Upper lobe of right lung (tissue), 1 donor: ENCODE data around the gene ZBTB7C. TPM values are rescaled to one million over a fixed set of nuclear protein-coding genes. Genes with fewer than 3 reads are reported as not detected.
"Not testable (repeated sequence)": the region's sequence is repeated elsewhere in the genome, so short reads cannot be mapped to it uniquely, and the experiment has no call there.

Experiments
- ATAC-seq: fragments of 200-7000 bp; cut with Tn5 transposase; one replicate; pipeline ENCODE4 v1.9.1; 2020; ENCODE audit warnings: mild to moderate bottlenecking, moderate library complexity
- DNase-seq: peaks from one replicate; pipeline ENCODE4 v3.0.0-alpha.2; 2020
- H3K27ac ChIP-seq: fragments of 200-600 bp; one replicate; pipeline ENCODE4 v1.8.0; 2022
- H3K27me3 ChIP-seq: fragments of 200-600 bp; one replicate; pipeline ENCODE4 v1.8.0; 2022; ENCODE audit warnings: mild to moderate bottlenecking
- H3K36me3 ChIP-seq: fragments of 200-600 bp; one replicate; pipeline ENCODE4 v1.8.0; 2022
- H3K4me1 ChIP-seq: fragments of 200-600 bp; one replicate; pipeline ENCODE4 v1.8.0; 2022
- H3K4me3 ChIP-seq: fragments of 200-600 bp; one replicate; pipeline ENCODE4 v1.8.0; 2022; ENCODE audit warnings: mild to moderate bottlenecking
- H3K9me3 ChIP-seq: fragments of 200-600 bp; one replicate; pipeline ENCODE4 v1.8.0; 2022
- CTCF ChIP-seq: fragments of 200-600 bp; IDR thresholded peaks from one replicate; pipeline ENCODE4 v1.8.0; 2022; ENCODE audit warnings: antibody characterized with exemption
- intact Hi-C: fragments of 100-400 bp; cut with DNase I; formaldehyde crosslinking; loops from one replicate; pipeline ENCODE4 v1.11.0; 2022
- total RNA-seq: library from RNA; stranded (reverse); fragmentation: NEBNext Ultra II Directional; extraction: Animal tissue kit (Norgen Biotek cat#: 25700); gene quantifications from one replicate; pipeline ENCODE4 v1.2.1, GENCODE V29; 2021
- donor health status: DM: no; HTN: yes; CAD: no; lungs with severe emphysema.

ZBTB7C gene
- total RNA-seq, 1 donor from 2014 or later = 17.7 TPM

DNA sequence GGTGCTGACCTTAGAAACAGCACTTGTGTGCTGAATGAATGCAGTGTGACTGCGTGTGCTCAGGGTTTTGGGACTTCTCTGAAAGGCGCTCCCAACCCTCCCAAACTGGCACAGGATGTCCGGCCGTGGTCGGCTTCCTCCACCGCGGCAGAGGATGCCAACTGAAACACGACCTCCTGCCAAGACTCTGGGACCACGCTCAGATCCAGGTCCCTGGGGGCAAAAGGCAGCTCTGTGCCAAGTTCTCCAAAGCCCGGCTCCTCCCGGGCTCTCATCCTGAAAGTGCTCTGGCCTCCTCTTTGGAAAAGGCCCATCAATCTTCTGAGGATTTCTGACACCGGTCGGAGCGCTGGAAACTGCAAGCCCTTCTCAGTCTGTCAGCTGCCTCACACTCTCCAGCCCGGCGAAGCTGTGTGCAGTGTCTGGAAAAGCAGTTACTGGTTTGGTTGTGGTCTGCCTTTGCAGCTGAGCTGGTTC, 32.3 kb upstream of the ZBTB7C start:
- Histone ChIP-seq H3K4me1 (peaks cover 21% of the 10 kb centered on the region), H3K9me3 (no peaks in the 10 kb centered on the region), H3K36me3 (no peaks in the 10 kb centered on the region), H3K27ac (no peak overlapping the region), H3K4me3 (no peak overlapping the region), H3K27me3 (no peaks in the 10 kb centered on the region)
- TF ChIP-seq CTCF = no peak
- ATAC-seq (no peak), DNase-seq (no peak)
- intact Hi-C loops = no loop called here

DNA sequence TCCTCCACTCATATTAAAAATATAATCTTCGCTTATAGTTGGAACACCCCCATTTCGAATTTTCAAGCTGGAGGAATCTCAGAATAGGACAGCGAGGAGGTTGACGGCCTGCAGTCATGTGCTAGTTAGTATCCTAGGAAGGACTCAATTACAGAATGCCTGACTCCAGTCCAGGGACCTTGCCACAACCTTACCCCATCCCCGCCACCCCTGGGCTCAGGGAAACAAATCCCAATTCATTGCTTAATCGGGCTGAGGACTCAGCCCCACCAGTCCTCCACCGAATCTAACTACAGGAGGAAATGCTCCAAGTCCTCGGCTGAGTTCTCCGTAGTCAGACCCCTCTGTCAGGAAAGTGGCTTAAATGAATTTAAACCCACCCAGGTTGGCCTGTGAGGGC, 31.7 kb upstream of the ZBTB7C start:
- peaks cover 16% of the 10 kb centered on the region for H3K4me1 ChIP-seq
- ATAC-seq (no peak), DNase-seq (no peak)
- H3K27ac ChIP-seq = no peak overlapping the region
- intact Hi-C loops = no loop called here
- no peak overlapping the region for H3K4me3 ChIP-seq
- H3K36me3 ChIP-seq = no peaks in the 10 kb centered on the region
- no peaks in the 10 kb centered on the region for H3K27me3 ChIP-seq
- TF ChIP-seq CTCF = no peak
- H3K9me3 ChIP-seq = no peaks in the 10 kb centered on the region

GRCh38 chr18:48436907-48437306, 27.7 kb upstream of the ZBTB7C start:
- intact Hi-C loops = no loop called here
- no peak for TF ChIP-seq CTCF
- no peaks in the 10 kb centered on the region for H3K27me3 ChIP-seq
- peaks cover 9% of the 10 kb centered on the region for H3K4me1 ChIP-seq
- no peak overlapping the region for H3K27ac ChIP-seq
- DNase-seq (no peak), ATAC-seq (no peak)
- no peak overlapping the region for H3K4me3 ChIP-seq
- H3K36me3 ChIP-seq = no peaks in the 10 kb centered on the region
- H3K9me3 ChIP-seq = no peaks in the 10 kb centered on the region

DNA sequence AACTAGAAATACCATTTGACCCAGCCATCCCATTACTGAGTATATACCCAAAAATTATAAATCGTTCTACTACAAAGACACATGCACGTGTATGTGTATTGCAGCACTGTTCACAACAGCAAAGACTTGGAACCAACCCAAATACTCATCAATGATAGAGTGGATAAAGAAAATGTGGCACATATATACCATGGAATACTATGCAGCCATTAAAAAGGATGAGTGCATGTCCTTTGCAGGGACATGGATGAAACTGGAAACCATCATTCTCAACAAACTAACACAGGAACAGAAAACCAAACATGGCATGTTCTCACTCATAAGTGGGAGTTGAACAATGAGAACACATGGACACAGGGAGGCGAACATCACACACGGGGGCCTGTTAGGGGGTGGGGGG, 25.2 kb upstream of the ZBTB7C start:
- H3K4me3 ChIP-seq, DNase-seq, ATAC-seq, H3K4me1 ChIP-seq, H3K27ac ChIP-seq, H3K27me3 ChIP-seq, H3K36me3 ChIP-seq, H3K9me3 ChIP-seq, intact Hi-C loops: not testable (repeated sequence)

DNA sequence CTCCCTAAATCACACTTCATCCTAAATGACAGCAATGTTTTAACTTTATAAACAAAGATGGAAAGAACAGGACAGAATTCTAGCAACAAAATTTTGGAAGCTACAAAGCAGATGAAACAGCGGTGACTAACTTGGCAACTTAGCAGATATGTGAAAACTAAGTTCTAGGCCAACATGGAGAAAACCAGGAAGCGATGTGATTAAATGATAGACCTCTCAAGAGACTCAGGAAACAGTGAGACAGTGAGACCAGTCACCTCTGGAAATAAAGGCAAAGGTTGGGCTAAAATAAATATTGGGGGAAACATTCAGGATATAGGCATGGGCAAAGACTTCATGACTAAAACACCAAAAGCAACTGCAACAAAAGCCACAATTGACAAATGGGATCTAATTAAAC, 24.4 kb upstream of the ZBTB7C start:
- no peak for TF ChIP-seq CTCF
- ATAC-seq = no peak
- no peak overlapping the region for H3K4me3 ChIP-seq
- intact Hi-C loops = no loop called here
- H3K27ac ChIP-seq = no peak overlapping the region
- peaks cover 3% of the 10 kb centered on the region for H3K4me1 ChIP-seq
- no peaks in the 10 kb centered on the region for H3K36me3 ChIP-seq
- H3K9me3 ChIP-seq = no peaks in the 10 kb centered on the region
- DNase-seq = no peak
- H3K27me3 ChIP-seq = no peaks in the 10 kb centered on the region

- peaks cover 5% of the 10 kb centered on the region for H3K4me1 ChIP-seq
- TF ChIP-seq CTCF = no peak
- DNase-seq (no peak), ATAC-seq (peak; percentile 79)
- no peak overlapping the region for H3K4me3 ChIP-seq
- H3K36me3 ChIP-seq = no peaks in the 10 kb centered on the region
- no peaks in the 10 kb centered on the region for H3K9me3 ChIP-seq
- no peaks in the 10 kb centered on the region for H3K27me3 ChIP-seq
- no peak overlapping the region for H3K27ac ChIP-seq
- intact Hi-C loops = no loop called here
Measured at GRCh38 chr18:48430150-48430549, 21.0 kb upstream of the ZBTB7C start.
